Colonic mucosa (tissue), 4 donors: ENCODE results near the gene PADI1. TPM values are rescaled to one million over a fixed set of nuclear protein-coding genes. Genes with fewer than 3 reads are reported as not detected.

Experiments used
- DNase-seq: peaks from one replicate; pipeline ENCODE4 v3.0.0-alpha.2; 2020
- H3K27ac ChIP-seq: fragments of 200-600 bp; one replicate; pipeline ENCODE4 v1.8.0; 2021
- H3K27me3 ChIP-seq: fragments of 200-600 bp; one replicate; pipeline ENCODE4 v1.8.0; 2021
- H3K36me3 ChIP-seq: fragments of 200-600 bp; one replicate; pipeline ENCODE4 v1.8.0; 2021
- H3K4me1 ChIP-seq: fragments of 200-600 bp; one replicate; pipeline ENCODE4 v1.8.0; 2021; ENCODE audit warnings: mild to moderate bottlenecking
- H3K4me3 ChIP-seq: fragments of 200-600 bp; one replicate; pipeline ENCODE4 v1.8.0; 2021
- H3K9ac ChIP-seq, 2 donors: one replicate each; pipeline ENCODE4 v1.7.0; 2013; ENCODE audit warnings: control low read depth in 2 of 2, low read depth in 2 of 2, low read length in 2 of 2
- H3K9me3 ChIP-seq: fragments of 200-600 bp; one replicate; pipeline ENCODE4 v1.8.0; 2021
- CTCF ChIP-seq: fragments of 200-600 bp; IDR thresholded peaks from one replicate; pipeline ENCODE4 v1.8.0; 2022; ENCODE audit warnings: antibody characterized with exemption, mild to moderate bottlenecking
- intact Hi-C: fragments of 100-400 bp; cut with DNase I; formaldehyde crosslinking; loops from one replicate; pipeline ENCODE4 v1.14.1; 2022
- total RNA-seq, 2 donors: library from RNA; stranded (reverse); fragmentation: NEBNext Ultra II Directional in 1 of 2; extraction: Animal tissue kit (Norgen Biotek cat#: 25700) in 1 of 2; gene quantifications; one replicate each; pipeline ENCODE4 v1.2.1, GENCODE V29; 2021
- donor health status: healthy.
- donor health status: DM: no; HTN: no; CAD: no.
- donor health status: DM: no; HTN: no; CAD: no.

PADI1 gene
- total RNA-seq, 2 donors from 2014 or later, result 0.47 to 0.50 TPM

GRCh38 chr1:17167041-17167785 is 37.7 kb upstream of the PADI1 start:
- TF ChIP-seq CTCF, result no peak
- Histone ChIP-seq H3K27ac (no peak overlapping the region), H3K36me3 (no peaks in the 10 kb centered on the region), H3K9me3 (no peaks in the 10 kb centered on the region), H3K4me1 (no peaks in the 10 kb centered on the region), H3K27me3 (no peaks in the 10 kb centered on the region), H3K9ac (no peak overlapping the region), H3K4me3 (no peak overlapping the region)
- intact Hi-C loops, result no loop called here
- no peak for DNase-seq

GRCh38 chr1:17167786-17168090 is 37.2 kb upstream of the PADI1 start:
- no peaks in the 10 kb centered on the region for H3K36me3 ChIP-seq
- DNase-seq, result no peak

GRCh38 chr1:17168091-17168876 is 36.6 kb upstream of the PADI1 start:
- H3K4me1 ChIP-seq, result no peaks in the 10 kb centered on the region
- H3K4me3 ChIP-seq, result no peak overlapping the region
- intact Hi-C loops, result no loop called here
- H3K27ac ChIP-seq, result no peak overlapping the region
- no peak overlapping the region for H3K9ac ChIP-seq
- DNase-seq, result no peak
- no peaks in the 10 kb centered on the region for H3K36me3 ChIP-seq
- TF ChIP-seq CTCF, result no peak
- no peaks in the 10 kb centered on the region for H3K27me3 ChIP-seq
- H3K9me3 ChIP-seq, result no peaks in the 10 kb centered on the region

More at GRCh38 chr1:17167786-17168090, 37.2 kb upstream of the PADI1 start:
- intact Hi-C loops, result no loop called here
- H3K27ac ChIP-seq, result no peak overlapping the region
- TF ChIP-seq CTCF, result no peak
- H3K27me3 ChIP-seq, result no peaks in the 10 kb centered on the region
- no peak overlapping the region for H3K4me3 ChIP-seq
- H3K4me1 ChIP-seq, result no peaks in the 10 kb centered on the region
- H3K9ac ChIP-seq, result no peak overlapping the region
- no peaks in the 10 kb centered on the region for H3K9me3 ChIP-seq

GRCh38 chr1:17170571-17170970 is 34.4 kb upstream of the PADI1 start:
- H3K4me3 ChIP-seq, result no peak overlapping the region
- no peaks in the 10 kb centered on the region for H3K4me1 ChIP-seq
- H3K27ac ChIP-seq, result no peak overlapping the region
- intact Hi-C loops, result no loop called here
- no peaks in the 10 kb centered on the region for H3K36me3 ChIP-seq
- no peak overlapping the region for H3K9ac ChIP-seq
- no peaks in the 10 kb centered on the region for H3K9me3 ChIP-seq
- no peak for TF ChIP-seq CTCF
- DNase-seq, result no peak
- no peaks in the 10 kb centered on the region for H3K27me3 ChIP-seq

GRCh38 chr1:17173217-17173616 is 31.7 kb upstream of the PADI1 start:
- Histone ChIP-seq H3K36me3 (no peaks in the 10 kb centered on the region), H3K9me3 (no peaks in the 10 kb centered on the region), H3K4me1 (no peaks in the 10 kb centered on the region), H3K27ac (no peak overlapping the region), H3K4me3 (no peak overlapping the region), H3K27me3 (no peaks in the 10 kb centered on the region), H3K9ac (no peak overlapping the region)
- TF ChIP-seq CTCF, result no peak
- intact Hi-C loops, result no loop called here
- no peak for DNase-seq
